HS-27A (cell line): ENCODE data around the gene CLEC4D.
"Not testable (repeated sequence)": the region's sequence is repeated elsewhere in the genome, so short reads cannot be mapped to it uniquely, and the experiment has no call there.

Experiments used
- DNase-seq: peaks from one replicate; pipeline ENCODE4 v3.0.0-alpha.2; 2012; ENCODE audit warnings: low read depth, missing footprints

CLEC4D gene

DNA sequence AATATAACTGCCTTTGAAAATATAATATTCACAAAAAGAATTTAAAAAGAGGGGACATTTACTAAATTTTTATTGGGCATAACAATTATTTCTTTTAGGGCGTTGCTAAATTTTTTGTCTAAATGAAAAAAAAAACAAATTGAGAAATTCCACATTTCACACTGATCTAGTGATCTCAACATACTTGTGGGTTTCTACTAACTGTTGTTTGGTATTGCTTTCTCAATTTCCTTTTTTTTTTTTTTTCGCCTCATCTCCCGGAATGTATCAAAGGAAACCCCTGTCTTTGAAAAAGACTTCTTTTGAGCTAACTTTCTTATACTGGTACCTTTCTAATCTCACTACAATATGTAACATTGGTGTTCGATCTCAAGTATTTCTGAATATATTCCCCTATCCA is at the start of gene CLEC4D:
Gene CLEC4D, plus strand, starts transcription at position 248 of the 400 bp plus-strand sequence. CDS start 230 bp downstream, outside the sequence.
- no peak for DNase-seq

GRCh38 chr12:8465301-8465996 is 47.9 kb upstream of the CLEC4D start:
- no peak for DNase-seq

DNA sequence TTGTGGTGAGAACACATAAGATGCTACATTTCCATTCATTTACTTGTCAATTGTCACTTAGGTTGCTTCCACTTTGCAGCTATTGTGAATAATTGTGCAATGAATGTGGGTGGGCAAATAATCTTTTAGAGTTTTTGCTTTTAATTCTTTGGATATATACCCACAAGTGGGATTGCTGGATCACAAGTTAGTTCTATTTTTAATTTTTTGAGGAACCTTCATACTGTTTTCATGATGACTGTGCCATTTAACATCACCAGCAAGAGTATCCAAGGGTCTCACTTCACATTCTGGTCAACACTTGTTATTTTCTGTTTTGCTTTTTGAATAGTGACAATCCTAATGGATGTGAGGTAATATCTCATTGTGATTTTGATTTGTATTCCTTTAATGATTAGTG is 47.1 kb upstream of the CLEC4D start:
- DNase-seq: no peak

DNA sequence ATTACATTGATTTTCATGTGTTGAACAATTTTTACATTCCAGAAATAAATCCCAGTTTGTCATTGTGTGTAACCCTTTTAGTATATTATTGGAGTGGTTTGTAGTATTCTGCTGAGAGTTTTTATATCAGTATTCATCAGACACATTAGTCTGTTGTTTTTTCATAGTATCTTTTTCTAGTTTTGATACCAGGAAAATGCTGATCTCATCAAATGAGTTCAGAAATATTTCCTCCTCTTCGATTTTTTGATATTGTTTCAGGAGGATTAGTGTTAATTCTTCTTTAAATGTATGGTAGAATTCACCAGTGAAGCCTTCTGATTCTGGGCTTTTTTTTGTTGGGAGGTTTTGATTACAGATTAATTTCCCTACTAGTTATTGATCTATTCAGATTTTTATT is 42.2 kb upstream of the CLEC4D start:
- DNase-seq: no peak

- no peak for DNase-seq
These were observed 37.6 kb upstream of the CLEC4D start for GRCh38 chr12:8475508-8476203.

- DNase-seq: no peak
These were observed 30.7 kb upstream of the CLEC4D start for GRCh38 chr12:8482571-8483061.

GRCh38 chr12:8483079-8483478 is 30.2 kb upstream of the CLEC4D start:
- no peak for DNase-seq

DNA sequence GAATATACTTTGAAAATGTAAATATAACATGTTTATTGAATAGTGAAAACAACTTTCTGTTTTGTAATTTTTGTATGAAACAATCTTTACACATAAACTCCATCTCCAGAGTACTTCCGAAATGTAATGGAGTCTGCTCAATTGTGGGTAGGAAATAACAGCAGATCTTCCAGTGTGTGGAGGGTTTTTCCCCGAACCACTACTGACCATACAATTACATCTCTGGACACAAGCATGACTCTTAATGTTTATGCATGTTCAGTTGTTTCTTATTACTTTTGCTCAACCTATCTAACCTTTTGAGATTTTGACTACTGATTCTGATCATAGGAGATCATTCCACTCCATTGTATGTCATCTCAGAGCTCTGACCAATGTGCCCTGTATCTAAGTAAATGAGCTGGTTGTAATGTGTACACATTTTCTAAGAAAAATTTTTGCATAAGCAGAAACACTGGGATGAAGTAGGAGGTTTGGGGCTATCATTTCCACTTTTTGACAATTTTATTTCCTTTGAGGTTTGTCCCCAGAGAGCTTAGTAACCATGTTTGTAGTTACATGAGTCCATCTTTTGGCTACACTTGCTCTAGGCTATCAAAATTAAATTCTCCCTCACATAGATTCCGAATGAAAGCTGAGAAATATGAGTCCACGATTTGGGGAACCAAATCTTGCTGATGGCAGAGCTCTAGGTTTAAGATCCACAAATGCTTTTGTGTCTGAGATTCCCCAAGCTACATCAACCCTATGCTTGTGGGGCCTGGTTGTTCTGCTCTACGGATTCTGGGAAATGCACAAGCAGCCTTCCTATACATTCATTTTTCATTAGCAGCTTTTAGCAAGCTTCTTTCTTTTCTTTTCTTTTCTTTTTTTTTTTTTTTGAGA is 21.4 kb upstream of the CLEC4D start:
- DNase-seq: no peak

DNA sequence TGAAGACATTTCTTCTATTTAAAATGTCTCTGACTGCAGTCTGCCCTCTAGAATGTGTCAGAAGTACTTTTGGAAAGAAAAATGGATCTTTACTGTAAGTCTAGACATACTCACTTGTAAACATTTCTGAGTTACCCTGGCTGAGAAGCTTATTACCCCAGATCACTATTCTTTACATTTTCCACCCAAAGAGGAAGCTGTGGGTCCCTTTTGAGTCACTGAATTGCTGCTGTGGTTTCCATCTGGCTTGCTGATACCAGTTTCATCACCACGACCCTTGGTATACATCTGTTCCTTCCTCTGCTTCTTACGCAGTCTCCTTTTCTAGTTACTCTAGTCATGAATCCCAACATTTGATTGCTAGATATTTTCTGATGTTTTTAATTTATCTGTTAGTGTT is 20.2 kb upstream of the CLEC4D start:
- no peak for DNase-seq

DNA sequence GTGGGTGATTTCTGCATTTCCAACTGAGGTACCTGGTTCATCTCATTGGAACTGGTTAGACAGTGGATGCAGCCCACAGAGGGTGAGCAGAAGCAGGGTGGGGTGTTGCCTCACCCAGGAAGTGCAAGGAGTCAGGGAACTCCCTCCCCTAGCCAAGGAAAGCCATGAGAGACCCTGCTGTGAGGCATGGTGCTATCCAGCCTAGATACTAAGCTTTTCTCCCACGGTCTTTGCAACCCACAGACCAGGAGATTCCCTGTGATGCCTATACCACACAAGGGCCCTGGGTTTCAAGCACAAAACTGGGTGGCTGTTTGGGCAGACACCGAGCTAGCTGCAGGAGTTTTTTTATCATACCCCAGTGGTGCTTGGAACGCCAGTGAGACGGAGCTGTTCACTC is 17.6 kb upstream of the CLEC4D start:
- DNase-seq: not testable (repeated sequence)

- not testable (repeated sequence) for DNase-seq
These were observed 17.2 kb upstream of the CLEC4D start for GRCh38 chr12:8496074-8496473.

DNA sequence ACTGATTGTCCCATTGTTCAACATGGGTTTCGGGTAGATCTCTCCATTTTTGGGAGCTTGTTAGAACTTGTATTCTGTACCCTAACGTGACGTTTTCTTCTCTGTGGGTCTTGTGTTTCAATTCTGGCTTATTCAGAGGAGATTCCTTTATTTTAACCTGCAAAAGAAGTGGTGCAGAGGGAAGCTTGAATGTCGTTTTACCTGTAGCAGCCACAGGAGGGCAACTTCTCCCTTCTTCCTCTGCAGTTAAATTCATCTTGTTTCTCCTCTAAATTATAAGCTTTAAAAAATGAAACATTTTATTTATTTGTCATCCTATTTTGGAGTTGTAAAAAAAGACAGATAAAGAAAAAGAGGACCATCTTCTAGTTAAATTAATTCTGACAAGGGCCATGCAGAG is 13.7 kb upstream of the CLEC4D start:
- no peak for DNase-seq

DNA sequence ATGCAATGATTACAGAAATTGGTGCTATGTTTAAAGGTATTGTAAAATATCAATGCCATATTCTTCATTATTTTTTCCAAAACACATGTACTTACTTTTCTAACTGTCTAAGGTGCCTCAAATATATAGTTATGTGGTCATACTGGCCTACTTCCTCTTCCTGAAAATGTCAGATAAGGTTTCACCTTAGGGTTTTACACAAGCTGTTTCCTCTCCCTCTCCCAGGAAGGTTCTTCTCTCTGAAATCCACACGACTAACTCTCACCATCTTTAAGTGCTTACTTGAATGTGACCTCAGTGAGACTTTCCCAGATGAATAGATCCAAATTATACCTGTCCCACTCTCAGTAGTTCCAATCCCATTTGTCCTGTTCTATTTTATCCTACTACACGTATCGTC is 11.6 kb upstream of the CLEC4D start:
- no peak for DNase-seq

DNA sequence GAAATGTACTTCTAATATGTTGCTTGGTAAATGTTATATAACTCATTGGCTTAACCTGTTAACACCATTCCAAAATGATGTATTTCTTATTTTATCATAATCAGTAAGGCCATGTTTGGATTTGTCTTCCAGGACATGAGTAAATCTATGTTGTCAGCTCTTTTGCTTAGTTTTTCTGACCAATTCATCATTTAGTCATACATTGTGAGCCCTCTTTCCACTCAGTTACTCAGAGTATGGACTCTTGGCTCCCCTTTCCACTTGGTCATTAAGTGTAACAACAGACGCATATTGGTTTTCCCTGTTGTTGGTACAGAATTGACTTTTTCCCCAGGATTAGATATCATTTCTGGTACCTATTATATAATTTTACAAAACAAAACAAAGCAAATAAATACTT is 9.0 kb upstream of the CLEC4D start:
- DNase-seq: no peak

- no peak for DNase-seq
These were observed 5.7 kb upstream of the CLEC4D start for GRCh38 chr12:8507596-8507995.

DNA sequence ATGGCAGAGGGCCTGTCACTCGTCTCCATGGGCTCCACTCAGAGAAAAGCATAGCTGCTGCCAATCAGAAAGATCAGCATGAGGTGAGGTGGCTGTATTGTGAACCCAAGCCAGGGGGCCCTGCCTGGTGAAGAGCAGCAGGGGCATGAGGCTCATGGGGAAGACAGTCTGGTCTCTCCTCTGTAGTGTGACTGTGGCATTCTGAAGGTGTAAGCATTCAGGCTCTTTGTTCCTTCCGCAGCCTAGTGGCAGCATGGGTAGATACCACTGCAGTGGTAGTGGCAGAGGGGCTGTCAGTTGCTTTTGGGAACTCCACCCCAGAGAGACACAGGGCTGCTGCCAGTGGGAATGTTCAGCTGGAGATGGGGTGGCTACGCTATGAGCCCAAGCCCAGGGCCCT is 5.1 kb upstream of the CLEC4D start:
- no peak for DNase-seq

- DNase-seq: no peak
These were observed 4.1 kb upstream of the CLEC4D start for GRCh38 chr12:8508910-8509841.

- no peak for DNase-seq
These were observed 4.7 kb downstream of the CLEC4D start for GRCh38 chr12:8517971-8518370.

GRCh38 chr12:8519171-8519570 is 5.9 kb downstream of the CLEC4D start:
- no peak for DNase-seq

DNA sequence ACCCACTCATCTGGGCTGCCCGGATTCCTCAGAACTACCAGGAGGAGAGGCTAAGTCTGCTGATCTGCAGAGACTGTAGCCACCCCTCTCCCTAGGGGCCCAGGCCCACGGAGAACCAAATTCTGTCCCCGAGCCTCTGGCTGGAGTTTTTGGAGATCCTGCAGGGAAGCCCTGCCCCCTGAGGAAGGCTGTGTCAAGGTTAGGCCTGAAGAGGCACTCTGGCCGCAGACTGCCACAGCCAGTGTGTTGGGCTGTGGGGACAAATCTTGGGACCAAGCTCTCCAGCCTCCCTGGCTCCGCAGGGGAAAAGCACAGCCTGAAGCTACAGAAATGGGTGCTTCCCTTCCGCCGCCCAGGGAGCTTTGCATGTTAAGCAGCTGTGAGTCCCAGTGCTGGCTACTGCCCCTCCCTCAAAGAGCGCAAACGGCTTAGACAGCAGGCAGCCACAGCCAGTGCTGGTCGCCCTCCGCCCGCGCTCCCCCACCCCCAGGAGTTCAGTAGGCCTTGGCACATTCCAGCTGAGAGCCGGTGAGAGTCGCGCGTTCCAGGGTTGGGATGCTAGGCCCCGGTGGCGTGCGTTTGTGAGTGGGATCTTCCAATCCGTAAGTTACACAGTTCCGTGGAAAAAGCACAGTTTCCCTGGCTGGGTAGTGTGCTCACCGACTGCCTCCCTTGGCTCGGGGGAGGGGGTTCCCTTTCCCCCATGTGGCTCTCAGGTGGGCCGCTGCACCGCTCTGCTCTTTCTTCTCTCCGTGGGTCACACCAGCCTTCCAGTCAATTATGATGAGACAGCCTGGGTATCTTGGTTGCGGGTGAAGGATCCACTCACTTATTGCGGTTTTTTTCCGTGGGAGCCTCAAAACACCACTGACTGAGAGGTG is 14.2 kb downstream of the CLEC4D start:
- DNase-seq: no peak
